SU-DHL-6 (cell line): ENCODE results near the gene CERS1.
A peak's percentile ranks its signal among the peaks of the same experiment; 100 is the strongest.

Experiments
- H2AFZ ChIP-seq: fragments of 200-600 bp; sonication (generic); 2 replicates; pipeline ENCODE4 v1.6.1; 2014; ENCODE audit warnings: low read depth, mild to moderate bottlenecking, moderate library complexity, mixed read lengths, antibody characterized with exemption, low read length; ENCODE audit not compliant: severe bottlenecking
- H3F3A ChIP-seq: fragments of 200-600 bp; shearing (Covaris generic); 2 replicates; pipeline ENCODE4 v1.6.0; 2016; ENCODE audit warnings: antibody characterized with exemption, mild to moderate bottlenecking; ENCODE audit not compliant: insufficient read depth
- H3K27ac ChIP-seq: fragments of 200-600 bp; sonication (generic); 2 replicates; pipeline ENCODE4 v1.5.1; 2016; ENCODE audit warnings: low read depth, mild to moderate bottlenecking, low read length, moderate library complexity, mixed read lengths
- H3K27me3 ChIP-seq: fragments of 200-600 bp; sonication (generic), shearing (Covaris generic); 2 replicates; pipeline ENCODE4 v1.6.0; 2014; ENCODE audit warnings: mild to moderate bottlenecking, low read length
- H3K36me3 ChIP-seq: fragments of 200-600 bp; sonication (generic); 2 replicates; pipeline ENCODE4 v1.6.1; 2014; ENCODE audit warnings: mild to moderate bottlenecking, low read length, mixed read lengths
- H3K4me2 ChIP-seq: fragments of 300-600, 200-600 bp; shearing (Covaris generic), sonication (generic); 2 replicates; pipeline ENCODE4 v1.6.0; 2014; ENCODE audit warnings: low read length, low read depth, mild to moderate bottlenecking; ENCODE audit not compliant: poor library complexity, severe bottlenecking
- H3K4me3 ChIP-seq: fragments of 200-600 bp; sonication (generic); 2 replicates; pipeline ENCODE4 v1.5.1; 2014; ENCODE audit warnings: antibody characterized with exemption, low read length, mild to moderate bottlenecking, mixed read lengths; ENCODE audit not compliant: insufficient read depth, poor library complexity, severe bottlenecking
- H3K79me2 ChIP-seq: fragments of 200-600 bp; sonication (generic); 2 replicates; pipeline ENCODE4 v1.6.1; 2014; ENCODE audit warnings: mild to moderate bottlenecking, low read length, moderate library complexity; ENCODE audit not compliant: insufficient read depth
- H3K9ac ChIP-seq: fragments of 200-600 bp; sonication (generic); 2 replicates; pipeline ENCODE4 v1.7.0; 2014; ENCODE audit warnings: mild to moderate bottlenecking, low read length
- H3K9me2 ChIP-seq: fragments of 200-600 bp; sonication (generic); replicated peaks from 2 replicates; pipeline ENCODE4 v1.6.1; 2014; ENCODE audit warnings: low read length; ENCODE audit not compliant: insufficient read depth
- H3K9me3 ChIP-seq: fragments of 200-600 bp; sonication (generic); 2 replicates; pipeline ENCODE4 v1.6.1; 2014; ENCODE audit warnings: low read length, mixed read lengths; ENCODE audit not compliant: insufficient read depth
- H4K20me1 ChIP-seq: fragments of 200-600 bp; sonication (generic); 2 replicates; pipeline ENCODE4 v1.6.1; 2014; ENCODE audit warnings: low read depth, mild to moderate bottlenecking, antibody characterized with exemption, low read length, moderate library complexity, mixed read lengths
- CTCF ChIP-seq: fragments of 200-600 bp; sonication (generic); IDR thresholded peaks from one replicate; pipeline ENCODE4 v1.5.1; 2017; ENCODE audit warnings: antibody characterized with exemption, mild to moderate bottlenecking, low read length, moderate library complexity; ENCODE audit not compliant: insufficient read depth, poor library complexity, severe bottlenecking
- EZH2phosphoT487 ChIP-seq: fragments of 200-600 bp; sonication (generic), shearing (Covaris generic); conservative IDR thresholded peaks from 2 replicates; pipeline ENCODE4 v1.6.1; 2018; ENCODE audit warnings: mild to moderate bottlenecking, antibody characterized with exemption, low read length, moderate library complexity, mixed read lengths

CERS1 gene

GRCh38 chr19:18895038-18895823 lies 727 bp downstream of the CERS1 start:
- Histone ChIP-seq H3K27ac (no peak overlapping the region), H3K4me2 (peak overlapping the region; percentile 38)

DNA sequence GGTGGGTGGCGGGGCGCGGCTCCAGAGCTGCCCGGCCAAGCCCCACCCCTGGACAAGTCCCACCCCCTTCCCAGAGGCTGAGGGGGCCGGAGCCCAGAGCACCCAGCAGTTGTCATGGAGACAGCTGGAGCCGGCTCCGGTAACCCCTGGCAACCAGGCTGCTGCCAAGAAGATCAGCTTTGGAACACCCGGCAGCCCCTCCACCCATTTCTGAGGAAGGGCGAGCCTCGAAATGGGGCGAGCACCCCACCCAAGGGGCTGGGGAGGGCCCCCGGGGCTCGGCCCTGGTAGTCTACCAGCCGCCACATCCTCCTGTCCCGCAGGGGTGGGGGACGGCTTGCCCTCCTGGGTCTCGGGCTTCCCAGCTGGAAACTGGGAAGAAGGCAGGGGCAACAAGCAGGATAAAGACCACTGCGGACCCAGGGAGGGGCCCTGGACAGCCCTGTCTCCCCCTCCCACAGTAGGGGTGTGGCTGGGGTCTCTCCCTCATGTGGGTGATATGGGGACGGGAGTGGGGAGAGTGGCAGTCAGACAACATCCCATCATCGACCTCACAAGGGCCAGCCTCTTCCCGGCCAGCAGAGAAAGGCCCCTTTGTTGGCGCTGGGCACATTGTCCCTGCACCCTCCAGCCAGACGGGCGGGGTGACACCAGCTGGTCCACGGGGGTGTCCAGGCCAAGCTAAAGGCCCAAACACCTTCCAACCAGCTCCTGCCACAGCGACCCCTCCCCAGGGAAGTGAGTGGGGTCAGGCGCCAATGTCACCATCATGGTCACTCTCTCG lies 1.5 kb downstream of the CERS1 start:
- H4K20me1 ChIP-seq, result no peaks in the 10 kb centered on the region
- H3K79me2 ChIP-seq, result no peaks in the 10 kb centered on the region
- H3K9me3 ChIP-seq, result no peaks in the 10 kb centered on the region
- TF ChIP-seq EZH2phosphoT487, result no peak
- TF ChIP-seq CTCF, result no peak
- H3K27me3 ChIP-seq, result no peaks in the 10 kb centered on the region
- H2AFZ ChIP-seq, result no peak overlapping the region
- no peaks in the 10 kb centered on the region for H3K36me3 ChIP-seq
- no peak overlapping the region for H3K27ac ChIP-seq
- no peak overlapping the region for H3K4me3 ChIP-seq
- H3K4me2 ChIP-seq, result no peak overlapping the region
- H3K9me2 ChIP-seq, result no peaks in the 10 kb centered on the region
- H3F3A ChIP-seq, result no peaks in the 10 kb centered on the region
- H3K9ac ChIP-seq, result no peak overlapping the region

More at GRCh38 chr19:18895038-18895823, 727 bp downstream of the CERS1 start:
- Histone ChIP-seq H3K9ac (peak overlapping the region; percentile 13; the same call in 1 of the 2 replicates), H3K4me3 (peak overlapping the region; percentile 26), H3K9me2 (no peaks in the 10 kb centered on the region), H3K79me2 (no peaks in the 10 kb centered on the region), H3K27me3 (no peaks in the 10 kb centered on the region), H3F3A (no peaks in the 10 kb centered on the region), H3K9me3 (no peaks in the 10 kb centered on the region), H4K20me1 (no peaks in the 10 kb centered on the region), H2AFZ (no peak overlapping the region), H3K36me3 (no peaks in the 10 kb centered on the region)
- TF ChIP-seq CTCF (no peak), EZH2phosphoT487 (no peak)

GRCh38 chr19:18893587-18894253 lies 2.2 kb downstream of the CERS1 start:
- H3K4me2 ChIP-seq, result no peak overlapping the region
- no peak overlapping the region for H3K27ac ChIP-seq
- H3K9ac ChIP-seq, result no peak overlapping the region
- H4K20me1 ChIP-seq, result no peaks in the 10 kb centered on the region
- TF ChIP-seq EZH2phosphoT487, result no peak
- no peak for TF ChIP-seq CTCF
- no peak overlapping the region for H3K4me3 ChIP-seq
- H3K79me2 ChIP-seq, result no peaks in the 10 kb centered on the region
- no peak overlapping the region for H2AFZ ChIP-seq
- no peaks in the 10 kb centered on the region for H3K9me2 ChIP-seq
- no peaks in the 10 kb centered on the region for H3F3A ChIP-seq
- H3K27me3 ChIP-seq, result no peaks in the 10 kb centered on the region
- H3K36me3 ChIP-seq, result no peaks in the 10 kb centered on the region
- no peaks in the 10 kb centered on the region for H3K9me3 ChIP-seq
